H1 (cell line): ENCODE measurements around the gene PSMB5. TPM values are rescaled to one million over a fixed set of nuclear protein-coding genes. Genes with fewer than 3 reads are reported as not detected.

ENCODE experiments used
- CTCF ChIA-PET: fragments of 300-600 bp; sonication (Branson Sonifier 250); formaldehyde crosslinking; loops from one replicate; lab custom pipeline; 2021; ENCODE audit not compliant: partially characterized antibody; lab: Charles Lee
- POLR2A ChIA-PET: fragments of 300-600 bp; sonication (Branson Sonifier 250); formaldehyde crosslinking; loops from one replicate; lab custom pipeline; 2021; ENCODE audit warnings: inconsistent platforms; ENCODE audit not compliant: partially characterized antibody; lab: Charles Lee
- DNase-seq, 2 experiments: peaks; one replicate each; pipeline versions ENCODE4 v3.0.0 to v3.0.0-alpha.2; 2010 to 2022; ENCODE audit warnings: low spot score in 2 of 2, low read depth in 1 of 2, mixed read lengths in 1 of 2
- FAIRE-seq: peaks from 2 replicates; lab custom pipeline; 2011; peaks lifted over from hg19 to GRCh38; lab: Jason Lieb, UNC
- H2AFZ ChIP-seq: 2 replicates; pipeline ENCODE4 v1.8.1; 2012; ENCODE audit warnings: low read length, inconsistent platforms
- H2AK5ac ChIP-seq: 2 replicates; pipeline ENCODE4 v1.6.1; 2013; ENCODE audit warnings: low read depth, low read length
- H2BK120ac ChIP-seq: replicated peaks from 2 replicates; pipeline ENCODE3; 2013; ENCODE audit warnings: low read depth, low read length, inconsistent platforms
- H2BK12ac ChIP-seq: 2 replicates; pipeline ENCODE4 v1.6.1; 2013; ENCODE audit warnings: low read depth, low read length
- H2BK15ac ChIP-seq: 2 replicates; pipeline ENCODE4 v1.6.1; 2013; ENCODE audit warnings: low read length
- H2BK20ac ChIP-seq: 2 replicates; pipeline ENCODE4 v1.6.1; 2013; ENCODE audit warnings: low read length
- H2BK5ac ChIP-seq: 2 replicates; pipeline ENCODE4 v1.6.1; 2013; ENCODE audit warnings: low read depth, low read length
- H3K14ac ChIP-seq: 2 replicates; pipeline ENCODE4 v1.6.1; 2013; ENCODE audit warnings: inconsistent platforms; ENCODE audit not compliant: insufficient read length
- H3K18ac ChIP-seq: 2 replicates; pipeline ENCODE4 v1.6.1; 2013; ENCODE audit warnings: low read length; ENCODE audit errors: extremely low read depth
- H3K23ac ChIP-seq: 2 replicates; pipeline ENCODE4 v1.6.1; 2013; ENCODE audit warnings: inconsistent platforms; ENCODE audit not compliant: insufficient read length
- H3K23me2 ChIP-seq: 2 replicates; pipeline ENCODE4 v1.6.1; 2013; ENCODE audit warnings: low read depth, low read length
- H3K27ac ChIP-seq: 2 replicates; pipeline ENCODE4 v1.6.1; 2011; ENCODE audit warnings: low read depth, low read length, inconsistent platforms
- H3K27me3 ChIP-seq, 4 experiments: replicated peaks in 1 of 4; 1 replicate in 1 of 4; 2 replicates in 3 of 4; pipeline versions ENCODE4 v1.6.1 to v1.8.1; 2011 to 2013; ENCODE audit warnings: low read length in 3 of 4, mild to moderate bottlenecking in 3 of 4, inconsistent platforms in 2 of 4, mixed read lengths in 2 of 4, moderate library complexity in 1 of 4; ENCODE audit not compliant: control insufficient read depth in 3 of 4, insufficient read depth in 3 of 4; ENCODE audit errors: extremely low read depth in 1 of 4
- H3K36me3 ChIP-seq, 4 experiments: 2 replicates each; pipeline versions ENCODE4 v1.6.1 to v1.8.1; 2011 to 2013; ENCODE audit warnings: mild to moderate bottlenecking in 4 of 4, low read length in 3 of 4, moderate library complexity in 2 of 4, control low read depth in 1 of 4, inconsistent platforms in 1 of 4; ENCODE audit not compliant: insufficient read depth in 4 of 4, control insufficient read depth in 2 of 4
- H3K4ac ChIP-seq: replicated peaks from 2 replicates; pipeline ENCODE3; 2013; ENCODE audit warnings: low read length, low read depth, mixed read lengths, inconsistent platforms; ENCODE audit not compliant: insufficient read length
- H3K4me1 ChIP-seq, 4 experiments: replicated peaks in 1 of 4; 1 replicate in 1 of 4; 2 replicates in 3 of 4; pipeline versions ENCODE4 v1.6.1 to v1.8.1; 2011 to 2013; ENCODE audit warnings: low read length in 3 of 4, inconsistent platforms in 2 of 4, mixed read lengths in 1 of 4; ENCODE audit not compliant: insufficient read depth in 4 of 4, control insufficient read depth in 3 of 4
- H3K4me2 ChIP-seq, 2 experiments: 2 replicates each; pipeline versions ENCODE4 v1.6.1 to v1.8.1; 2011 to 2013; ENCODE audit warnings: low read depth in 2 of 2, low read length in 2 of 2, control low read depth in 1 of 2, inconsistent platforms in 1 of 2, mild to moderate bottlenecking in 1 of 2; ENCODE audit not compliant: insufficient read depth in 1 of 2
- H3K4me3 ChIP-seq, 4 experiments: fragments of 200-600, 300-600 bp in 1 of 4; sonication (generic), shearing (Covaris generic), sonication (Bioruptor Twin) in 1 of 4; 2 replicates each; pipeline versions ENCODE4 v1.5.1 to v1.8.1; 2011 to 2016; ENCODE audit warnings: low read length in 4 of 4, low read depth in 3 of 4, control low read depth in 2 of 4, inconsistent platforms in 2 of 4, mild to moderate bottlenecking in 2 of 4, mixed read lengths in 1 of 4, moderate library complexity in 1 of 4; ENCODE audit not compliant: insufficient read depth in 2 of 4; ENCODE audit errors: extremely low read depth in 1 of 4
- H3K56ac ChIP-seq: replicated peaks from 2 replicates; pipeline ENCODE3; 2013; ENCODE audit warnings: low read depth, mild to moderate bottlenecking, mixed read lengths, low read length, inconsistent platforms; ENCODE audit not compliant: insufficient read length
- H3K79me1 ChIP-seq: 2 replicates; pipeline ENCODE4 v1.6.1; 2013; ENCODE audit warnings: low read depth, low read length, control low read depth
- H3K79me2 ChIP-seq, 2 experiments: 2 replicates each; pipeline versions ENCODE4 v1.6.1 to v1.8.1; 2012 to 2013; ENCODE audit warnings: low read length in 2 of 2, mild to moderate bottlenecking in 2 of 2, inconsistent platforms in 1 of 2; ENCODE audit not compliant: insufficient read depth in 2 of 2, control insufficient read depth in 1 of 2
- H3K9ac ChIP-seq, 4 experiments: replicated peaks in 1 of 4; 1 replicate in 1 of 4; 2 replicates in 3 of 4; pipeline versions ENCODE4 v1.6.1 to v1.8.1; 2011 to 2013; ENCODE audit warnings: low read depth in 3 of 4, low read length in 3 of 4, control low read depth in 2 of 4, mild to moderate bottlenecking in 2 of 4, moderate library complexity in 2 of 4, inconsistent platforms in 1 of 4; ENCODE audit errors: extremely low read depth in 1 of 4
- H3K9me3 ChIP-seq, 2 experiments: 2 replicates each; pipeline versions ENCODE4 v1.6.1 to v1.8.1; 2012 to 2013; ENCODE audit warnings: mild to moderate bottlenecking in 2 of 2, moderate library complexity in 2 of 2, control low read depth in 1 of 2, inconsistent platforms in 1 of 2, low read depth in 1 of 2, low read length in 1 of 2, mixed read lengths in 1 of 2; ENCODE audit not compliant: insufficient read depth in 2 of 2
- H4K20me1 ChIP-seq, 2 experiments: replicated peaks in 1 of 2; 2 replicates each; pipeline versions ENCODE3 to v1.8.1; 2011 to 2013; ENCODE audit warnings: inconsistent platforms in 2 of 2, low read length in 2 of 2, mild to moderate bottlenecking in 1 of 2; ENCODE audit not compliant: insufficient read depth in 2 of 2, control insufficient read depth in 1 of 2
- H4K5ac ChIP-seq: 2 replicates; pipeline ENCODE4 v1.6.1; 2013; ENCODE audit warnings: low read length, low read depth, mixed read lengths, inconsistent platforms; ENCODE audit not compliant: insufficient read length
- H4K8ac ChIP-seq: 2 replicates; pipeline ENCODE4 v1.8.0; 2013; ENCODE audit warnings: mild to moderate bottlenecking, moderate library complexity, low read length, inconsistent platforms; ENCODE audit not compliant: insufficient read depth; ENCODE audit errors: extremely low read depth
- H4K91ac ChIP-seq: replicated peaks from 2 replicates; pipeline ENCODE3; 2013; ENCODE audit warnings: low read length, mixed read lengths, inconsistent platforms; ENCODE audit not compliant: insufficient read length
- ASH2L ChIP-seq: fragments of 200-600, 300-600 bp; sonication (generic); IDR thresholded peaks from one replicate; pipeline ENCODE4 v1.7.1; 2017; ENCODE audit warnings: low read length
- ATF2 ChIP-seq: IDR thresholded peaks from 2 replicates; pipeline ENCODE4 v1.6.1; 2012; ENCODE audit warnings: low read length, inconsistent platforms
- CTCF ChIP-seq, 3 experiments: IDR thresholded peaks; 1 replicate in 2 of 3; 2 replicates in 1 of 3; pipeline versions ENCODE4 v1.5.1 to v1.6.1; 2011; ENCODE audit warnings: low read length in 3 of 3, mild to moderate bottlenecking in 3 of 3, inconsistent platforms in 2 of 3, low read depth in 1 of 3, moderate library complexity in 1 of 3; ENCODE audit not compliant: insufficient read depth in 1 of 3; ENCODE audit errors: control extremely low read depth in 1 of 3
- POLR2AphosphoS5 ChIP-seq: IDR thresholded peaks from 2 replicates; pipeline ENCODE4 v1.6.1; 2011; ENCODE audit warnings: low read depth, low read length
- RAD21 ChIP-seq, 2 experiments: IDR thresholded peaks in 1 of 2; conservative IDR thresholded peaks in 1 of 2; 2 replicates each; pipeline ENCODE4 v1.6.1; 2011; ENCODE audit warnings: low read depth in 2 of 2, low read length in 2 of 2, improper control_type of control experiment in 1 of 2, inconsistent platforms in 1 of 2, mild to moderate bottlenecking in 1 of 2, moderate library complexity in 1 of 2
- SIX5 ChIP-seq: IDR thresholded peaks from 2 replicates; pipeline ENCODE4 v1.6.1; 2011; ENCODE audit warnings: mild to moderate bottlenecking, low read depth, low read length
- SP1 ChIP-seq: IDR thresholded peaks from 2 replicates; pipeline ENCODE4 v1.6.1; 2011; ENCODE audit warnings: low read depth, low read length
- TEAD4 ChIP-seq: IDR thresholded peaks from 2 replicates; pipeline ENCODE4 v1.6.1; 2012; ENCODE audit warnings: low read depth, low read length, inconsistent platforms, mixed read lengths
- WGBS, 2 experiments: shearing (Covaris generic) in 1 of 2; methylation state at CpG; one replicate each; pipeline versions ENCODE4 v1.1.6 to v1.1.7; 2013 to 2015; ENCODE audit warnings: low lambda C conversion rate in 2 of 2, mixed read lengths in 2 of 2, inconsistent platforms in 1 of 2, low coverage in 1 of 2, missing lambda C conversion rate in 1 of 2; ENCODE audit not compliant: insufficient replicate concordance in 2 of 2, insufficient coverage in 1 of 2, insufficient read length in 1 of 2; ENCODE audit errors: extremely low coverage in 1 of 2, missing lambda C conversion rate in 1 of 2; 5-methylcytosine and 5-hydroxymethylcytosine counted together
- polyA plus RNA-seq, 7 experiments: library from polyadenylated mRNA; depleted of rRNA in 3 of 7; stranded (reverse) in 5 of 7; unstranded in 2 of 7; fragments of >200 nt in 5 of 7; fragments of 200-250 nt in 2 of 7; gene quantifications; 1 replicate in 5 of 7; 2 replicates in 1 of 7; 4 replicates in 1 of 7; pipeline versions ENCODE4 v1.2.1 to v1.2.3, GENCODE V29; 2011 to 2013; ENCODE audit warnings: missing spikeins in 2 of 7, mixed read lengths in 2 of 7
- total RNA-seq: library from RNA; stranded (reverse); fragmentation: NEBNext Ultra II Directional; extraction: Animal tissue kit (Norgen Biotek cat#: 25700); gene quantifications from 2 replicates; pipeline ENCODE4 v1.2.1, GENCODE V29; 2021

PSMB5 gene
- total and polyA plus RNA-seq, 2 of the 8 experiments (the other 6 are each of a cell fraction or from before 2014, with no cell fraction given), result 254 to 510 TPM

- no peaks in the 10 kb centered on the region for H3K27me3 ChIP-seq
- H3K79me1 ChIP-seq, result no peaks in the 10 kb centered on the region; the same call in 1 of the 2 replicates
- DNase-seq (no peak), FAIRE-seq (no peak)
- no peak overlapping the region; a peak in 1 of 4 replicates for H3K4me2 ChIP-seq
- no peak overlapping the region for H2BK12ac ChIP-seq
- no peak overlapping the region for H2BK20ac ChIP-seq
- H3K4ac ChIP-seq, result no peak overlapping the region
- peak overlapping the region; percentile 61; the same call in 1 of the 2 replicates for H2AFZ ChIP-seq
- peak overlapping the region; percentile 92 for H4K91ac ChIP-seq
- H3K9ac ChIP-seq, result no peak overlapping the region
- H3K18ac ChIP-seq, result no peak overlapping the region
- H4K20me1 ChIP-seq, result no peaks in the 10 kb centered on the region
- no peak overlapping the region for H3K14ac ChIP-seq
- peaks cover 0 to 5% (median 2%) of the 10 kb centered on the region in 4 experiments; a peak in 2 of 7 replicates for H3K4me1 ChIP-seq
- no peaks in the 10 kb centered on the region; the same call in 1 of the 2 replicates for H3K23me2 ChIP-seq
- no peak overlapping the region for H4K5ac ChIP-seq
- no peak overlapping the region for H3K56ac ChIP-seq
- H2BK5ac ChIP-seq, result no peak overlapping the region; the same call in 1 of the 2 replicates
- no peak overlapping the region for H4K8ac ChIP-seq
- ChIA-PET POLR2A (interaction anchor here (0.6 to 12.2 kb wide), 18 partner anchors 10 to 487 kb away, joined by 3 to 133 read pairs (median 4); partner anchors contain the start of genes AJUBA, CDH24, HAUS4 and PSMB11), CTCF (interaction anchor here (0.5 to 23.0 kb wide), 34 partner anchors 11 to 467 kb away, joined by 3 to 785 read pairs (median 4); partner anchors contain the start of genes ACIN1, AJUBA, C14orf119 and CDH24)
- H3K36me3 ChIP-seq, result no peaks in the 10 kb centered on the region
- peak overlapping the region; percentile 68 for H2BK120ac ChIP-seq
- H3K79me2 ChIP-seq, result no peaks in the 10 kb centered on the region
- H3K4me3 ChIP-seq, result no peak overlapping the region
- H3K23ac ChIP-seq, result no peak overlapping the region
- H2BK15ac ChIP-seq, result no peak overlapping the region
- WGBS, 2 experiments, result 55% methylated on average over 4 of the region's 4 CpGs; no CpG with 5 or more reads in 1 of the 2 experiments
- no peaks in the 10 kb centered on the region for H3K9me3 ChIP-seq
- H3K27ac ChIP-seq, result no peak overlapping the region
- no peak overlapping the region for H2AK5ac ChIP-seq
- peak; percentile 55 to 72 for TF ChIP-seq RAD21 (IDR thresholded peaks at IDR 0.05 in 1 of 2, conservative IDR thresholded peaks at IDR 0.05 in 1 of 2; ENCODE audit: low read depth in 2 of 2, low read length in 2 of 2)
- no peak for TF ChIP-seq ASH2L
- TF ChIP-seq ATF2, result no peak
- TF ChIP-seq CTCF (IDR thresholded peaks at IDR 0.05; ENCODE audit: control extremely low read depth in 1 of 3, insufficient read depth in 1 of 3, low read depth in 1 of 3, low read length in 3 of 3), result peak; percentile 38 to 64 (median 46); a peak in 3 of 4 replicates
- no peak for TF ChIP-seq SP1
- no peak for TF ChIP-seq SIX5
- peak; percentile 64 for TF ChIP-seq TEAD4
- no peak for TF ChIP-seq POLR2AphosphoS5
Measured at GRCh38 chr14:22994762-22995275, 39.9 kb downstream of the PSMB5 start.
